ENCODE measurements around the gene SENP3.

- TF ChIP-seq CTCF (IDR thresholded peaks at IDR 0.05) (no peak), EZH2 (IDR thresholded peaks at IDR 0.05) (no peak)
These were observed 17.5 kb downstream of the SENP3 start, which contains the start of gene CD68 for GRCh38 chr17:7579001-7579833.

Data from neural progenitor cell (in vitro differentiated cells).